HL-60 (cell line): Measurements from ENCODE around the gene DNAJC10.

Source experiments
- DNase-seq, 2 experiments: peaks; one replicate each; pipeline ENCODE4 v3.0.0-alpha.2; 2010 to 2020; ENCODE audit warnings: low read depth in 1 of 2, low spot score in 1 of 2
- H3K27ac ChIP-seq: fragments of 250-450 bp; sonication (Bioruptor Pico); replicated peaks from 2 replicates; pipeline ENCODE4 v1.5.1; 2020; ENCODE audit warnings: mild to moderate bottlenecking, moderate library complexity
- H3K27me3 ChIP-seq: fragments of 250-450 bp; sonication (Bioruptor Pico); 2 replicates; pipeline ENCODE4 v1.5.1; 2021; ENCODE audit warnings: mild to moderate bottlenecking, moderate library complexity; ENCODE audit not compliant: insufficient read depth, poor library complexity, severe bottlenecking
- H3K4me3 ChIP-seq: replicated peaks from 2 replicates; pipeline ENCODE4 v1.5.1; 2011; ENCODE audit warnings: mild to moderate bottlenecking, control low read depth, low read length; ENCODE audit not compliant: insufficient read depth
- GABPA ChIP-seq: IDR thresholded peaks from 2 replicates; pipeline ENCODE4 v1.6.1; 2012; ENCODE audit warnings: low read depth
- POLR2AphosphoS5 ChIP-seq: IDR thresholded peaks from 2 replicates; pipeline ENCODE4 v1.6.1; 2012; ENCODE audit warnings: low read depth
- SPI1 ChIP-seq: IDR thresholded peaks from 2 replicates; pipeline ENCODE4 v1.6.1; 2012; ENCODE audit warnings: low read depth, mild to moderate bottlenecking, borderline replicate concordance
- TF ChIP-seq, protein P1 (sequence below): IDR thresholded peaks from one replicate; pipeline ENCODE4 v1.5.1; 2011; ENCODE audit warnings: low read length, control low read depth, inconsistent platforms; ENCODE audit not compliant: insufficient read depth
- TF ChIP-seq, protein P2 (sequence below): IDR thresholded peaks from 2 replicates; pipeline ENCODE4 v1.6.1; 2012; ENCODE audit warnings: low read depth; ENCODE audit not compliant: insufficient replicate concordance

The DNAJC10 gene

DNA sequence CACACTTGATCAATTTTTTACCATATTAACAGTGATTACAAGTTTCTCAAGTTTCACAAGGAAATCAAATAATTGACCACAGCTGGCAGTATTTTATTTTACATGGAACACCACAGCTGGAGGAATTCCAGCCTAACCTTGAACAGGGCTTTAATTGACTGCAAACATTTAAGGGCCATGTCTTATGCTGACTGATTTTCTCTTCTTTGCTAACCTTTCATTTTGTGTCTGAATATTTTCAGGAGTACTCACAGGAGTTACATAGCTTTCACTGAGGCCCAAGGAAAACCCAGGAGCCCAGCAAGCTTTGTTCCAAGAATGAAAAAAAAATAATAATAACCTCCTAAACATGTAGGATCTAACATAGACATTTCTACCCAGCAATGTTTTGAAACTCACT is 100.8 kb downstream of the DNAJC10 start:
- Histone ChIP-seq H3K4me3 (no peak overlapping the region), H3K27ac (no peak overlapping the region), H3K27me3 (no peaks in the 10 kb centered on the region)
- TF ChIP-seq POLR2AphosphoS5: no peak
- TF ChIP-seq, protein P1, sequence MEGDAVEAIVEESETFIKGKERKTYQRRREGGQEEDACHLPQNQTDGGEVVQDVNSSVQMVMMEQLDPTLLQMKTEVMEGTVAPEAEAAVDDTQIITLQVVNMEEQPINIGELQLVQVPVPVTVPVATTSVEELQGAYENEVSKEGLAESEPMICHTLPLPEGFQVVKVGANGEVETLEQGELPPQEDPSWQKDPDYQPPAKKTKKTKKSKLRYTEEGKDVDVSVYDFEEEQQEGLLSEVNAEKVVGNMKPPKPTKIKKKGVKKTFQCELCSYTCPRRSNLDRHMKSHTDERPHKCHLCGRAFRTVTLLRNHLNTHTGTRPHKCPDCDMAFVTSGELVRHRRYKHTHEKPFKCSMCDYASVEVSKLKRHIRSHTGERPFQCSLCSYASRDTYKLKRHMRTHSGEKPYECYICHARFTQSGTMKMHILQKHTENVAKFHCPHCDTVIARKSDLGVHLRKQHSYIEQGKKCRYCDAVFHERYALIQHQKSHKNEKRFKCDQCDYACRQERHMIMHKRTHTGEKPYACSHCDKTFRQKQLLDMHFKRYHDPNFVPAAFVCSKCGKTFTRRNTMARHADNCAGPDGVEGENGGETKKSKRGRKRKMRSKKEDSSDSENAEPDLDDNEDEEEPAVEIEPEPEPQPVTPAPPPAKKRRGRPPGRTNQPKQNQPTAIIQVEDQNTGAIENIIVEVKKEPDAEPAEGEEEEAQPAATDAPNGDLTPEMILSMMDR: no peak
- TF ChIP-seq, protein P2, sequence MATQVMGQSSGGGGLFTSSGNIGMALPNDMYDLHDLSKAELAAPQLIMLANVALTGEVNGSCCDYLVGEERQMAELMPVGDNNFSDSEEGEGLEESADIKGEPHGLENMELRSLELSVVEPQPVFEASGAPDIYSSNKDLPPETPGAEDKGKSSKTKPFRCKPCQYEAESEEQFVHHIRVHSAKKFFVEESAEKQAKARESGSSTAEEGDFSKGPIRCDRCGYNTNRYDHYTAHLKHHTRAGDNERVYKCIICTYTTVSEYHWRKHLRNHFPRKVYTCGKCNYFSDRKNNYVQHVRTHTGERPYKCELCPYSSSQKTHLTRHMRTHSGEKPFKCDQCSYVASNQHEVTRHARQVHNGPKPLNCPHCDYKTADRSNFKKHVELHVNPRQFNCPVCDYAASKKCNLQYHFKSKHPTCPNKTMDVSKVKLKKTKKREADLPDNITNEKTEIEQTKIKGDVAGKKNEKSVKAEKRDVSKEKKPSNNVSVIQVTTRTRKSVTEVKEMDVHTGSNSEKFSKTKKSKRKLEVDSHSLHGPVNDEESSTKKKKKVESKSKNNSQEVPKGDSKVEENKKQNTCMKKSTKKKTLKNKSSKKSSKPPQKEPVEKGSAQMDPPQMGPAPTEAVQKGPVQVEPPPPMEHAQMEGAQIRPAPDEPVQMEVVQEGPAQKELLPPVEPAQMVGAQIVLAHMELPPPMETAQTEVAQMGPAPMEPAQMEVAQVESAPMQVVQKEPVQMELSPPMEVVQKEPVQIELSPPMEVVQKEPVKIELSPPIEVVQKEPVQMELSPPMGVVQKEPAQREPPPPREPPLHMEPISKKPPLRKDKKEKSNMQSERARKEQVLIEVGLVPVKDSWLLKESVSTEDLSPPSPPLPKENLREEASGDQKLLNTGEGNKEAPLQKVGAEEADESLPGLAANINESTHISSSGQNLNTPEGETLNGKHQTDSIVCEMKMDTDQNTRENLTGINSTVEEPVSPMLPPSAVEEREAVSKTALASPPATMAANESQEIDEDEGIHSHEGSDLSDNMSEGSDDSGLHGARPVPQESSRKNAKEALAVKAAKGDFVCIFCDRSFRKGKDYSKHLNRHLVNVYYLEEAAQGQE: no peak
- no peak for TF ChIP-seq GABPA
- TF ChIP-seq SPI1: no peak
- DNase-seq: no peak

DNA sequence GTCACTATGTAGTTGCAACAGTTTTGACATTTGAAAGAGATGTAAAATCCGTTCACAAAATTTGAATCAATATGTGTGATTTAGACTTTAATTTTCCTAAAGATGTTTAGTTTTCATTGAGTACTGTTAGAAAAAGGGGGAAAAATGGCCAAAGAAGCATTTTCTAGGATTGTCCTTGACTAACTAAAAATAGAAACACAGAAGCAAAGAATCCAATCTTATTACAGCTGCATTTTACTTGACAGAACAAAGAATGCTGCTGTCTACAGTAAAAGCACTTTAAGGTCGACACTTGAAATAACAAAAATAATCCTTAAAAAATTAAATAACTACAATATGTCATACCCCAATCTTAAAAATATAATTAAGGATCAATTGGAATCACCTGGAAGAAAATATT is 101.5 kb downstream of the DNAJC10 start:
- Histone ChIP-seq H3K4me3 (no peak overlapping the region), H3K27ac (no peak overlapping the region), H3K27me3 (no peaks in the 10 kb centered on the region)
- no peak for DNase-seq
- no peak for TF ChIP-seq SPI1
- TF ChIP-seq, protein P2: no peak

DNA sequence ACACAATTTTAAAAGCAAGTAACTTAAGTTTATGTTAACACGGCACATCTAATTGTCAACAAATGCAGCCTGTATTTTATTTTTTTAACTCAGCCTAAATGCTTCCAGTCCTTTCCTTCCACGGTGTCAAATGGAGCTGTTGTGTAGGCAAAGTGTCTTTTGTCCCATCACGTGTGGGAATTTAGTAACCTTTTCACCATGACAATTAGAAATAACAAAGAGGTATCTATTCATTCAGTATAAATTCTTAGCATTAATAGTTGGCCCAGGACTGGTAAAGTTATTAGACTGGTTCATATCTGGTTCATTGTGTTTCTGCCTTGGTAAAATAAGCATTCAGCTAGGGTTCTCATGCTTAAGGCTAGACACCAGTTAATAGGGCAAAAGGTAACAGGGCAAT is 102.4 kb downstream of the DNAJC10 start:
- Histone ChIP-seq H3K27me3 (no peaks in the 10 kb centered on the region), H3K27ac (no peak overlapping the region), H3K4me3 (no peak overlapping the region)
- TF ChIP-seq, protein P1: no peak
- TF ChIP-seq GABPA (no peak), SPI1 (no peak), POLR2AphosphoS5 (no peak)
- TF ChIP-seq, protein P2: no peak
- DNase-seq: no peak

DNA sequence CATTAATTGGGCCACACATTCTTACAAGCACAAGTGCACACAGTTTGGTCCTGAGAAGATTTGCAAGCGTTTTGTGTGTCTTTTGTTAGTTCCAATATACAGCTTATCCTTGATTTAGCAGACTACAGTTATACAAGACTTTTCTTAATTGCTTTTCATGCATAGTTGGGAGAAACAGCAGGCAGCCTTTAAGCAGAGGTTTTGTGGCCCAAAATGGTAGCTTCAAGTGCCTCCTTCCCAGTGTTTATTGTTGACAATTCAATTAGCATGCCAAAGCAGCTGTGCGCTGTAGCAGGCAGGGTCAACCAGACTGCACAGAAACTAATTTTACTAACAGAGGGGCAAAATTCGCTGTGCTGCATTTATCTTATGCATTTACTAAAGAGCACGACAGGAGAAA is 102.9 kb downstream of the DNAJC10 start:
- no peak overlapping the region for H3K27ac ChIP-seq
- H3K4me3 ChIP-seq: no peak overlapping the region
- no peak for DNase-seq
- H3K27me3 ChIP-seq: no peaks in the 10 kb centered on the region
- TF ChIP-seq SPI1: no peak
